Measurements from ENCODE around the gene B9D1. TPM values are rescaled to one million over a fixed set of nuclear protein-coding genes. Genes with fewer than 3 reads are reported as not detected.

The B9D1 gene
- total and polyA plus RNA-seq, 2 of the 13 experiments (the other 11 are each of a cell fraction or from before 2014, with no cell fraction given): 27.7 to 31.1 TPM

DNA sequence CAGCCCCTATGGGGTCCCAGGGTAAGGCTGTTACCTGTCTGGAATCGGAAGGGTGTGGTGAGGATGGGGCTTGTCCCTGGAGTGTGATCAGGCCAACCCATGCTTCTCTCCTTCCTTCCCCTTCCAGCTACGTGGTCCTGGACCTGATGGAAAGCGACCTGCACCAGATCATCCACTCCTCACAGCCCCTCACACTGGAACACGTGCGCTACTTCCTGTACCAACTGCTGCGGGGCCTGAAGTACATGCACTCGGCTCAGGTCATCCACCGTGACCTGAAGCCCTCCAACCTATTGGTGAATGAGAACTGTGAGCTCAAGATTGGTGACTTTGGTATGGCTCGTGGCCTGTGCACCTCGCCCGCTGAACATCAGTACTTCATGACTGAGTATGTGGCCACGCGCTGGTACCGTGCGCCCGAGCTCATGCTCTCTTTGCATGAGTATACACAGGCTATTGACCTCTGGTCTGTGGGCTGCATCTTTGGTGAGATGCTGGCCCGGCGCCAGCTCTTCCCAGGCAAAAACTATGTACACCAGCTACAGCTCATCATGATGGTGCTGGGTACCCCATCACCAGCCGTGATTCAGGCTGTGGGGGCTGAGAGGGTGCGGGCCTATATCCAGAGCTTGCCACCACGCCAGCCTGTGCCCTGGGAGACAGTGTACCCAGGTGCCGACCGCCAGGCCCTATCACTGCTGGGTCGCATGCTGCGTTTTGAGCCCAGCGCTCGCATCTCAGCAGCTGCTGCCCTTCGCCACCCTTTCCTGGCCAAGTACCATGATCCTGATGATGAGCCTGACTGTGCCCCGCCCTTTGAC, 18.2 kb upstream of the B9D1 start:
- intact Hi-C loops (cut with micrococcal nuclease; ENCODE audit: unreplicated experiment): no loop called here

More for the DNA sequence above, 18.2 kb upstream of the B9D1 start:
- Histone ChIP-seq H3K9me3 (ENCODE audit: low read length) (no peaks in the 10 kb centered on the region), H3K27ac (ENCODE audit: extremely low read length, insufficient read depth, low read length) (no peak overlapping the region), H2AFZ (ENCODE audit: low read length) (no peak overlapping the region), H3K4me2 (ENCODE audit: low read depth, low read length) (no peak overlapping the region), H3K4me1 (ENCODE audit: insufficient read depth, low read length) (peaks cover 37% of the 10 kb centered on the region), H3K4me3 (replicated peaks in 1 of 3; ENCODE audit: insufficient read depth in 1 of 3, low read depth in 2 of 3, low read length in 3 of 3) (no peak overlapping the region), H3K9ac (ENCODE audit: insufficient read depth, low read depth, low read length) (no peak overlapping the region), H3K36me3 (replicated peaks in 1 of 2; ENCODE audit: control insufficient read depth in 1 of 2, insufficient read depth in 2 of 2, low read length in 2 of 2) (peaks cover 13 to 41% of the 10 kb centered on the region in 2 experiments), H4K20me1 (ENCODE audit: insufficient read depth, low read length) (no peaks in the 10 kb centered on the region), H3K27me3 (ENCODE audit: control insufficient read depth in 1 of 2, insufficient read depth in 2 of 2, low read length in 2 of 2) (peaks cover 0 to 2% of the 10 kb centered on the region in 2 experiments; a peak in 1 of 5 replicates), H3K79me2 (ENCODE audit: insufficient read depth, low read length) (peaks cover 12% of the 10 kb centered on the region)
- DNase-seq (ENCODE audit: low spot score) (no peak), ATAC-seq (no peak), FAIRE-seq (no peak)
- ChIA-PET CTCF (ENCODE audit: low intra/inter-chr PET ratio, low total read pairs) (no interaction called here), POLR2A (no interaction called here)
- in situ Hi-C loops (cut with HindIII; ENCODE audit: extremely low pct_ligation_motif_present, low pct_unique_long_range_greater_than_20kb): no loop called here
- TF ChIP-seq TCF12 (IDR thresholded peaks at IDR 0.05): no peak
- no peak for TF ChIP-seq TCF12 (CRISPR knock-in tag; IDR thresholded peaks at IDR 0.05)
- TF ChIP-seq, protein P1, sequence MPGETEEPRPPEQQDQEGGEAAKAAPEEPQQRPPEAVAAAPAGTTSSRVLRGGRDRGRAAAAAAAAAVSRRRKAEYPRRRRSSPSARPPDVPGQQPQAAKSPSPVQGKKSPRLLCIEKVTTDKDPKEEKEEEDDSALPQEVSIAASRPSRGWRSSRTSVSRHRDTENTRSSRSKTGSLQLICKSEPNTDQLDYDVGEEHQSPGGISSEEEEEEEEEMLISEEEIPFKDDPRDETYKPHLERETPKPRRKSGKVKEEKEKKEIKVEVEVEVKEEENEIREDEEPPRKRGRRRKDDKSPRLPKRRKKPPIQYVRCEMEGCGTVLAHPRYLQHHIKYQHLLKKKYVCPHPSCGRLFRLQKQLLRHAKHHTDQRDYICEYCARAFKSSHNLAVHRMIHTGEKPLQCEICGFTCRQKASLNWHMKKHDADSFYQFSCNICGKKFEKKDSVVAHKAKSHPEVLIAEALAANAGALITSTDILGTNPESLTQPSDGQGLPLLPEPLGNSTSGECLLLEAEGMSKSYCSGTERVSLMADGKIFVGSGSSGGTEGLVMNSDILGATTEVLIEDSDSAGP (CRISPR knock-in tag; IDR thresholded peaks at IDR 0.05; ENCODE audit: borderline replicate concordance): no peak
- TF ChIP-seq, protein P2, sequence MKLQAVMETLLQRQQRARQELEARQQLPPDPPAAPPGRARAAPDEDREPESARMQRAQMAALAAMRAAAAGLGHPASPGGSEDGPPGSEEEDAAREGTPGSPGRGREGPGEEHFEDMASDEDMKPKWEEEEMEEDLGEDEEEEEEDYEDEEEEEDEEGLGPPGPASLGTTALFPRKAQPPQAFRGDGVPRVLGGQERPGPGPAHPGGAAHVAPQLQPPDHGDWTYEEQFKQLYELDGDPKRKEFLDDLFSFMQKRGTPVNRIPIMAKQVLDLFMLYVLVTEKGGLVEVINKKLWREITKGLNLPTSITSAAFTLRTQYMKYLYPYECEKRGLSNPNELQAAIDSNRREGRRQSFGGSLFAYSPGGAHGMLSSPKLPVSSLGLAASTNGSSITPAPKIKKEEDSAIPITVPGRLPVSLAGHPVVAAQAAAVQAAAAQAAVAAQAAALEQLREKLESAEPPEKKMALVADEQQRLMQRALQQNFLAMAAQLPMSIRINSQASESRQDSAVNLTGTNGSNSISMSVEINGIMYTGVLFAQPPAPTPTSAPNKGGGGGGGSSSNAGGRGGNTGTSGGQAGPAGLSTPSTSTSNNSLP (IDR thresholded peaks at IDR 0.05; ENCODE audit: low read depth, low read length): no peak
- 0 out of 2 replicates have a peak, but pooled peaks have one; percentile 17 for TF ChIP-seq RBFOX2 (IDR thresholded peaks at IDR 0.05; ENCODE audit: low read depth, low read length)
- no TSS peak for BruUV-seq (replicated peaks)
- over 99% methylated on average over 18 of the region's 29 CpGs for WGBS (ENCODE audit: low lambda C conversion rate)
